GM18861 (cell line): ENCODE measurements around the gene TMEM129.

ENCODE experiments used
- ATAC-seq: cut with Tn5 transposase; IDR thresholded peaks from one replicate; pipeline ENCODE4 v1.9.1; 2021; ENCODE audit not compliant: unreplicated experiment

TMEM129 gene

DNA sequence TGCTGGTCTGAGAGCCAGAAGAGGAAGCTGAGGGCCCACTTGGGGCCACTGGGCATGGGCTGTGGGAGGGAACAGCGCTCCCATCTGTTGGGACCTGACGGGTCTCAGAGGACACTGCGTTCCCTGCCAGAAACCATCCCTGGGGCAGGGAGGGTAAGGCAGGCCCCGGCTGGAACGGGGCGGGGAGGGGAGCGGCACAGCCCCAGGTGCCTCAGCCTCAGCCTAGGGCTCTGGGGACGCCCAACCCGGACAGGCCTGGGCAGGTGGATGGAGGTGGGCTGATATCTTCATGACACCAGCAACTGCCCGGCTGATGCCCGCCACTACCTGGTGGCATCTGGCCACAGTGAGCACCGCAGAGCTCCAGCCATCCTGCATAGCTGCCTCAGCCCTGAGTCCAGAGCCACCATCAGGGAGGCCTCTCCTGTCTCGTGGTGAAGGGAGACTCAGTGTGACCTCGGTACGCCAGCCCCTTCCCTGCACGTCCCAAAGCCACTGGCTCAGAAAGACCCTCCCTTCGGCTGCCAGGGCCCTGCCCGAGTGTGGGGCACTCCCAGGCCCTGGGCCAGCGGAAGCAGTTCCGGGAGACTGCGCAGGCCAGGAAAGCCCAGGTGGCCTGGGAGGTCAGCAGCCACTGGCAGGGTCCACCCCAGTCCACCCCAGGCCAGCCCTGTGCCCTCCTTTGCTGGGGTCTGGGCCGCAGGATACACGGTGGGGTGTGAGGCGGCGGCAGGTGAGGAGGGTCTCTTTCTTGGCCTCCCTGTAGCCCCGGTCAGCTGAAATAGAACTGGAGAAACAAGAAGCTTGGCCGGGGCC, 37.4 kb upstream of the TMEM129 start:
- ATAC-seq: no peak

DNA sequence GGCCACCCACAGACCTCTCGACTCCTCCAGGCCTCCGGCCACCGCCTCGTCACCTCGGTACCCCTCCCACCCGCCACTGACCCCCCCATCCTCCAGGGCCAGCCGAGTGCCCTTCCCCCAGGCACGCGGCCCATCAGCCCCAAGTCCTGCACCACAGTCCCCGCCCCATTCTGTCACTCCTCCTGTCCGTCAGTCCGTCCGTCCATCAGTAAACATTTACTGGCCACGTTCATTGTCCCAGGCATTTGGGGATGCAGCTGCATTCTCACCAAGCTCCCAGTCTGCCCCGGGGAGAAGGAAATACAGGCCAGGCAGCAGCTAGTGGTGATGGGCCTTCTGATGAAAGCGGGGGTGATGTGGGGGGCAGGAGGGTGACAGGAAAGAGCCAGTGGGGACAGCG, 36.7 kb upstream of the TMEM129 start:
- no peak for ATAC-seq

DNA sequence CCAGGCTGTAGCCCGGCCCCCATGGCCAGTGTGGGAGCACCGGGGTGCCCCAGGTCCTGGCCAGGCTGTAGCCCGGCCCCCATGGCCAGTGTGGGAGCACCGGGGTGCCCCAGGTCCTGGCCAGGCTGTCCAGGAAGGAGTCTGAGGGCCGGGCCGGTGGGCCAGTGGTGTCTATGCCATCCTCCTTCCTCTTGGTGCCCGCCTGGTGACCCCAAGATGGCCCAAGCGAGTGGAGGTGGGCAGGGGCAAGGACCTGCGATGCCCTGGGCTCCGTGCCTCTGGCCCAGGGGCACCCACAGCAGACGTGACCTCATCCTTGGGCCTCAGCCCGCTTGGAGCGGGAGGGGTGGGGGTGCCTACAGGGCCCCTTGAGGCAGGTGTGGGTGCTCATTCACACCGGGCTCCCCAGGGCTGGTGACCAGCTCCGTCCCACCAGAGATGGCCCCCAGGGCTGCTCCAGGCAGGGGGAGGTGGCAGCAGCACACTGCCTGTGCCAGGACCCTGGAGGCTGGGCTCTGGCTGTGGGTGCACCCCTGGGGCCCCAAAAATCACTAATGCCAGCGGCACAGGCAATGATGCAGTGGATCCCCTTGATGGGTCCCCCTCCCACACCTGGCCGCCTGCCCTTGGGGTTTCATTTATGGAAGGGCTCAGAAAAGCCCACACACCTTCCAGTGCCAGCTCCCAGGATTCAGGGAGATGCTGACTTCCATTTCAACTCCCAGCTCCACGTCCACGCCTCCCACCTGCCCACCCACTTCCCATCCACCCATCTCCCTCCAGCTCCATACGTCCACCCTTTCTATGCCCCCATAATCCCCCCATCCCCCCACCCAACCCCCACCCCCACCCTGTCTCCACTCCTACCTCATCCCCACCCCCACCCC, 36.0 kb upstream of the TMEM129 start:
- no peak for ATAC-seq

DNA sequence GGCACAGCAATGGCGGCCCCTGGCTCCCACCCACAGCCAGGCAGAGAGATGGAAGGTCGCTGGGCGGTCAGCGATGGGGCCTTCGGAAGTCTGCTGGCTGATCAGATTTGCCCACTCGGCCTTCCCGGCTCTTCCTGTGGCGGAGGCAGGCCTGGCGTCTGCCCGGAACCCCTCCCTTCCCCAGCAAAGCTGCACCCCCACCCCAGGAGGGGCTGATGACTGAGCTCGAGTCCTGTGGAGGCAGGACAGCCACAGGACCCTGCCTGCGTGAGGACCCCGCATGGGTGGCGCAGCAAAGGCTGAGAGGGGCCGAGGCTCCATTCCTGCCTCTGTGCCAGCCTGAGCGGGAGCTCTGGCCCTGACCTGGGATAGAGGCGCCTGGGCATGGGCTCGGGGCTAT, 35.0 kb upstream of the TMEM129 start:
- no peak for ATAC-seq

DNA sequence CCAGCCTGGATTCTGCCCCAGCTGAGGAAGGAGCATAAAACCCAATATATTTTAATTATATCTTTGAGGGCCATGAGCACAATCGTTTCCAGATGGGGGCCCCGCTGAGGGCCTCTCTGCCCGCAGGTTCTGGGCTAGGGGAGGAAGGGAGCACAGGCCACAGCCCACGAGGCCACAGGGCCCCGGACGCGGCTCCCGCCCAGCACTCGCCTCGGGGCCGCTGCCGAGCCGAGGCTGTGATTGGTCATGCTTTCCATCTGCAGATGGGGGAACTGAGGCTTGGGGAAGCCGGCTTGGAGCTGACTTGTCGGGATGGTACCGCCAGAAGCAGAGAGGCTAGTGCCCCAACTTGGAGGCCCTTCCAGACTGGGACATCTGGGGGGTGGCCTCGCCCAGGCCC, 34.2 kb upstream of the TMEM129 start:
- ATAC-seq: no peak

DNA sequence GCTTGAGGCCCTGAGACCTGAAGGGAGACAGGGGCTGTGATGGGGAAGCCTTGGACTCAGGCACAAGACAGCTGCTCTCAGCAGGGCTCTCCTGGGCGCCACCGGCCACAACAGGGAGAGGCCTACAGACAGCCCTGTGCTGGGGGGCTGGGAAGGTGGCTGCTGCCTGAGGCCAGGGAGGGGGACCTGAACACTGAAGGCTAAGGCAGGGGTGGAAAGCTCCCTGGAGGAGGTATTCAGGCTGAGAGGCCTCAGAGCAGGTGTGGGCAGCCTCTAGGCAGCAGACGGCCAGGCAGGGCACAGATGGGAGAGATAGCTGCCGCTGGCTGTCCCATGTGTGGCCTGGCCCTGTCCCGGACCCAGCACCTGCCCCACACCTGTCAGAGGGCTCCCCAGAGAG, 33.2 kb upstream of the TMEM129 start:
- no peak for ATAC-seq

DNA sequence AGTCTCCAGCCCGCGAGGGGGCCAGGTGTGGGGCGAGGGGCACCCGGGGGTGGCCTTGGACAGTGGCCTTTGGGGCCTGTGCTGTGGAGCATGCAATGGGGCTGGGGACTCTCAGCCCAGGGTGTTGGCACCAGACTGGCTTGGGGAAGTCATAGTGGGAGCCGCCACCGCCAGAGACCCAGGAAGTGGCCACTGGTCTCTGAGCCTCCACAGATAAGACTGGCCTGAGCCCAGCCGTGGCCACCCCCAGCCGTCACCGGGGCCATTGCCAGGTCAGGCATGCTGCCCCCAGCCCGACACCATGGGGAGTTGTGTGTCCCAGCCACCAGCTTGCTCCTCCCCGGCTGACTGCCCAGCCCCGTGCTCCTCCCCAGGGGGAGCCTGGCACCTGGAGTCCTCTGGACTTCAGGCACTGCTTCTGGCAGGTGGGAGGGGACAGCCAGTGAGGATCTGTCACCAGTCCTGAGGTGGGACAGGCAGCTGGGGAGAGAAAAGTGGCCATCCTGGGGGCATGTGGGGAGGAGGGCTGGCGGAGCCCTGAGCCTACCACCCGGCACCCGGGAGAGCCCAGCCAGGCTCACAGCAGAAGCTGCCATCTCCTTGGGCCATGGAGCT, 32.7 kb upstream of the TMEM129 start:
- ATAC-seq: no peak

DNA sequence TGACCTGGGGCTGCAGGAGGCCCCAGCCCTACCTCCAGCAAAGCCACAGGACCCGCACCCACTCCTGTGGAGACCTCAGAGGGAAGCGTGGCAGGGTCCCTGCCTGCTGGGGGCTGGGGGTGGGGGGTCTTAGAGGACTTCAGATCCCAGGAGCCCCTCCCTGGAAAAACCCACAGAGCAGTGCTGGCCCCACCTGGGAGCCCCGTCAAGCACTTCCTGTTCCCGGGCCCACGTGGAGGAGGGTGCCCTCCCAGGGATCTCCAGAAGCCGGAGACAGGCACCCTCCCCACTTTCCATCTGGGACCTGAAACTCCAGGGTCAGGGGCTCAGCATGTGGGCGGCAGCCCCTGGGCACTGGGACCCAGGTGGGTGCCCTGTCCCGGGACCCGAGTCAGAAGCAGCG, 32.2 kb upstream of the TMEM129 start:
- ATAC-seq: no peak

DNA sequence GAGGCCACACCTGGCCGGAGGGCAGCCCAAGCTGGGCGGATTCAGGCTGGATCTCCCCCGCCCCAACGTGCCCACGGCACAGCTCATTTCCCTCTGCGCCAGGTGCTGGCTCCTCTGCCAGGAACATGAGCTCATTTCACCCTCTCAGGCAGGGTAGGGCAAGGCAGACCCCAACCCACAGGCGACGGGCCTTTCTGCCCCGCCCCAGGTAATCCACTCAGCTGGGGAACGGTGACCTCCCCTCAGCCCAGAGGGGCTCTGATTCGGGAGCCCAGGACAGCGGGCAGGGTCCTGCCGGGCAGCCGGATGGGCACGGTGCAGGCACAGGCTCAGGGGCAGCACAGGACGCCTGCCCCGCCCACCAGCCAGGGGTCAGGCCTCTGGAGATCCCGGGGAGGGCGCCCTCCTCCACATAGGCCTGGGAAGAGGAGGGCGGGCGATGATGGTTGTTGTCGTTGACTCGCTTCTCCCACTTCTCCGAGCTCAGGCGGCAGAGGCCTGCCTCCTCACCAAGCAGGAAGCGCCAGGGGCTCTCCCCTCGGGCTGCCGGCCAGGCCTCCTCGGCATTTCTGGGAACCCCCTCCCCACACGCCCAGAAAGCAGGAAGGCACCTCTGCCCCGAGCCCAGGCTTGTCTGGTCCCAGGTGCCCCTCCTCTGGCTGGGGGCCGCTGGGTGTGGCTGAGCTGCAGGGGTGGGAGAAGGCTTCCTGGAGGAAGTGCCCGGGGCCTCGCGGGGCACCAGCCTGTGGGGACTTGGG, 31.3 kb upstream of the TMEM129 start:
- no peak for ATAC-seq

DNA sequence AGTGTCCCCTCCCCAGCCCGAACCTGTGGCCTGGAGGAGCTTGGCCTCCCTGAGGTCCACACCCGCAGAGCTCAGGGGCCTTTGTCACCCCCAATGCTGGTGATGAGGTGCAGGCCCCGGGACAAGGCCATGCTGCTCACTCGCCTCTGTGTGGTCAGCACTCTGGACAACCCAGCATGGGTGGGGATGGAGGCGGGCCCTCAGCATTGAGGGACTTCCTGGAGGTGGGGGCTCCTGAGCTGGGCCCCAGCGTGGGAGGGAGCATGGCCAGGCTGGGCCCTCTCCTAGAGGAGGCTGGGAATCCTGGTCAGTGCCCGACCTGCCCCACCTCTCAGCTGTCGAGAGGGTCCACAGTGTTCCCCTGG, 30.8 kb upstream of the TMEM129 start:
- no peak for ATAC-seq

DNA sequence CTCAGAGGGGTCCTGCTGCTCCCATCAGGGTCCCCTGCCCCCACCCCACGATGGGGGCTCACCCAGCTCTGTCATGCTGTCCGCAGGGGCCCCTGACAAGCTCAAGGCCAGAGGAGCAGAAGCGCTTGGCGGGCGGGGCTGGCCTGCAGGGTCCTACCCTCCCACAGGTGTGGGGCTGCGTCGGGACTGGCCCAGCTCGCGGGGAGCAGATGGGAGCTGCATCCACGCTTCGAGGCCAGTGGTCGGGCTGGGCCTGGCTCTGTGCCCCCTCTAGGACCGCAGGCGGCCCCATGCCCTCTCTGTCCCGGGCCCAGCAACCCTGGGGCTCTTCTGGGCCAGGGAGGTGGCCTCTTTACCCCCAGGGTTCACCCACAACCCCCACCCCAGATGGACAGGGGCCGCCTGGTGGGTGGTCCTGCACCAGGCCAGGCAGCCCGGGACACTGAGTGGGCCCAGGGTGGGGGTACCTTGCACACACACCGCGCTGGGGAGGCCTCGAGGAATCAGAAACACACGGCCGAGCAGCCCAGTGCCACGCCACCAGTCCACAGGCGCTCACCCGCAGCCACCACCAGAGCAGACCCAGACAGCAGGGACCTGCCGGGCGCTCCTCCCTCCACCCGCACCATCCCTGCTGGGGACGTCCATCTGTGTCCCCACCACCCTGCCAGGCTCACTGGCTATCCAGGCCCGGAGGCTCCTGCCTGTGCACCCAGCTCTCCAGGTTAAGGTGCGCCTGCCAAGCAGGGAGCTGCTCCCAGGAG, 30.2 kb upstream of the TMEM129 start:
- ATAC-seq: no peak

DNA sequence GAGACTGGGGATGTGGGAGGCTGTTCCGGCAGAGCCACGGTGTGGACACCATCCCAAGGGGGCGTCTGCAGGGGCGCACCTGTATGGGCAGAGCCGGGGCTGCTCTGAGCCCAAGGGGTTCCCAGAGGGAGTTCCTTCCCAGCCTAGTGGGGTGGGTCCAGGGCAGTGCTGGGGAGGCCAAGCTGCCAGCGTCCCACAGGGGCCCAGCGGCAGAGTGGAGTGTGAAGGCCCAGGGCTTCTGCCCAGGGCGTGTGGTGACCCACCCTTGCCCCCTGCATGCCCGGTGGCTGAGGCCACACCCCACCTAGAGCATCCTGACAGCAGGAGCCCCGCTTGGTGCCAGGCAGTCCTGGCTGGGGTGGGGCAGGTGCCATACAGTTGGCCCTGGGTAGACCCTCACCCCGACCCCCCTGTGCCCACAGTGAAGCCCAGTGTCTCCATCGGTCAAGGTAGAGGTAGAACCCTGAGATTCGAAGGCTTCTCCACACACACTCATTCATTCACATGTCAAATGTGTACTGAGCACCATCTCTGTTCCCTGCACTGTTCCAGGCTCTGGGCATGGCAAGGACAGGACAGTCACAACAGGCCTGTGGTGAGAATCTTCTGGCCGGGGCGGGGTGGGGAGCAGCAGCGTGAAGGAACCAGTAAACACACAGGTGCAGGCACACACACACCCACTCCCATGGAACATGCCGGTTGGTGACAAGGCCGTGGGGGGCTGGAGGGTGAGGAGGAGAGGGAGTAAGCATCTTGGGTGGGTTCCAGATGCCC, 29.4 kb upstream of the TMEM129 start:
- no peak for ATAC-seq

DNA sequence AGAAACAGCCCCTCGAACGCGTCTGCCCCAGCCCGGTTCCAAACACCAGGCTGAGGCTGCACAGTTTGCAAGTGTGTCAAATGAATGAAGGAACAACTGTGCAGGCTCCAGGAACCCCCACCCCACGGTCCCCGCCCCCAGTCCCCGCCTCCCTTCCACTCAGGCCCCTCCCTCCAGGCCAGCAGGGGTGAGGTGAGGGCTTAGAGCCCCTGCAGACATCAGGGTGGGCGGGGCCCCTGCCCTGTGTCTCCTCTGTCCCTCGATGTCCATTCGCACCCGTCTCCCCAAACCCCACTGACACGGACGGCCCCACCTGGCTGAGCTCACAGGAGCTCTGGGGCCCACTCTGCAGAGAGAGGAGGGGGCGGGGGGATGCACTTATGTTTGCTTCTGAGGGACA, 28.7 kb upstream of the TMEM129 start:
- no peak for ATAC-seq

DNA sequence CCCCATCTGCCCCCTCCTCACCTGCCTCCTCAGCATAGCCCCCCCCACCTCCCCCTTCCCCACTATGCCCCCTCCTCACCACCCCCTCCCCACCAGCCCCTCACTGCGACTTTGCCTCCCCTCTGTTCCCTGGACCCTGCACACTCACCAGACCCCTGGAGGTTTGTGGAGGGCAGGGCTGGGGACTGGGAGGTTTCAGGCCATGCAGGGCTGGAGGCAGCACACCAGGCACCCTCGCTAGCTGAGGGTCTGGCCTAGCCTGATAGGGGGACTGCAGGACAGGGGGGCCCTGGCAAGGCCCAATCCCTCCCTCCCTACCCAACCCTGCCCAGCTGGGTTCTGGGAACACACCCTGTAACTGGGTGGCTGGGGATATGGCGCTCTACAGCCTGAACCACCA, 28.2 kb upstream of the TMEM129 start:
- ATAC-seq: no peak

DNA sequence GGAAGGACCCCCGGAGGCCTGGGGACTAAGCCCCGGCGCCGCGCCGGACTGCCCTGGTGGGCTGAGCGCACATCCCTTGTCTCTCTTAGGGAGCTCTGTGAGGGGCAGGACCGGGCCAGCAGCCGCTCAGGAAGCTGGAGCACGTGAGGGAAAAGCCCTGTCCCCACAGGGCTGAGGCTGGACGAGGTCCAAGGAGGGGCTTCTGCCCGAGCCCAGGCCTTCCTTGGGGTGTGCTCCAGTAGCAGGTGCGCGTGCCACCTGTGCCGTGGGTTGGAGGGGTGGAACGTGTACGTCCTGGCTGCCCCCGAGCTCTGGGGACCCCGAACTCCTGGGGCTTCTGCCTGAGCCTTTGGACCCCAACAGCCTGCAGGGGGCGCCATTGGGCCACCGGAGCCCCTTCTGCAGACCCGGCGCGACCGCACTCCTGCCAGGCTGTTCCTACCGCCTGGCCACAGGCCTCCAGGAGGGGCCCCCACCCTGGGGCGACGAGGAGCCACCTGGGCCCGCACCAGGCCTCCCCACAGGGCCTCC, 27.4 kb upstream of the TMEM129 start:
- ATAC-seq: no peak

DNA sequence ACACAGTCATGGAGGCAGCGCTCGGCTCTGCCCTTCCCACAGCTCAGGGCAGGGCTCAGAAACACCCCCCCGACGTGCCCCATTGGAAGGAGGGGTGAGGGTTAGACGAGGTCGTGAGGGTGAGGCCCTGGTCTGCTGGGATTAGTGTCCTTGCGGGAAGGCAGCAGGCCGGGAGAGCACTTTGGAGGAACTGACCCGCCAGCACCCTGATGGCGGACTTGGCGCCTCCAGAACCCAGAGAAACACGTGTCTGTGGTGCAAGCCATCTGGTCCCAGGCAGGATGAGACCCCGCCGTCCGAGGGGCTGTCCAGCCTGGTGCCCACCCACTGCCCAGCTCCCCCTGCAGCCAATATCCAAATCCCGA, 26.5 kb upstream of the TMEM129 start:
- no peak for ATAC-seq

DNA sequence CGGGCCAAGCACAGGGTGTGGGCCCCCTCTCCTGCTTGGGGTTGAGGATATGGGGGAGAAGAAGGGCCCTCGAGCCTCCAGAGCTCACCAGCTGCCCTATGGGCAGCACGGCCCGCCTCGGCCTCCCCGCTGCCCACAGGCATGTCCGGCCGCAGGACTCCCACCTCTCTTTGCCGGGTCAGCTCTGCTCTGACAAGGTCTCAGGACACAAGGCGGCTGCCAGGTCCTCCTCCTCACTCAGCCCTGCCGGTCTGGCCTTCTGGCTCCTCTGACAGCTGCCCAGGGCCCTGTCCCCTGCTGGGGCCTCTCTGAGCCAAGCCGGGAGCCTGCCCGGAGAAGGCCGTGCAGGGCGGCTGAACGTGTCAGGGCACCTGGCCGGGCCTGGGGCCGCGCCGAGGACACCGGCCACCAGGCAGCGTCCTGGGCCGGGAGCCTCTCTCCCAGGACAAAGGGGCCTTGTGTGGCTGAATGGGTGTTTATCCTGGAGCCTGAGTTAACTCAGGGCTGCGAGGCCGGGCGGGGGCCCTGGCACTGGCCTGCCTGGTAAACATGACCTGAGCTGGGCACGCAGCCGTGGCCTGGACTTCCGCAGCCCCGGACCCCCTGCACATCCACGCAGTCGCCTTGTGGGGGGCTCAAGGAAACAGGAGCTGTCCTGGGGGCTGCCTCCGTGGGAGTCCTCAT, 25.9 kb upstream of the TMEM129 start:
- no peak for ATAC-seq

DNA sequence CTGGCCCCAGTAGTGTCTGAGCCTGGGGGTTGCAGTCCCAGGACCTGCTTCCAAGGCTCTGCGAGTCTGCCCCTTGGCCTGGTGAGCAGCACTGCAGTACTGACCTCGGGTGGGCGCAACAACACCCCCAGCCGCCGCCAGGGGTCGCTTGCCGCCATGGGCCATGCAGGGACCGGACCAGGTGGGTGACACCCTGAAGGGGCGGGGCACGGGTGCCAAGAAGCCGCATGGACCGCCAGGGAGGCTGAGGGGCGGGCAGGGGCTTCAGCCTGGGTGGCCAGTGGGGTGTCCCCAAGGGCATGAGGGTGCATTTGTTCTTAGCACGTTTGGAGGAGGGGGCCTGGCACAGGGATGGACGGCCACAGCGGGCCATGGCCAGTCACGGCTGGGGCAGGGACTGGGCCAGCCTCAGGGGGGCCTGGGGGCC, 25.2 kb upstream of the TMEM129 start:
- no peak for ATAC-seq

DNA sequence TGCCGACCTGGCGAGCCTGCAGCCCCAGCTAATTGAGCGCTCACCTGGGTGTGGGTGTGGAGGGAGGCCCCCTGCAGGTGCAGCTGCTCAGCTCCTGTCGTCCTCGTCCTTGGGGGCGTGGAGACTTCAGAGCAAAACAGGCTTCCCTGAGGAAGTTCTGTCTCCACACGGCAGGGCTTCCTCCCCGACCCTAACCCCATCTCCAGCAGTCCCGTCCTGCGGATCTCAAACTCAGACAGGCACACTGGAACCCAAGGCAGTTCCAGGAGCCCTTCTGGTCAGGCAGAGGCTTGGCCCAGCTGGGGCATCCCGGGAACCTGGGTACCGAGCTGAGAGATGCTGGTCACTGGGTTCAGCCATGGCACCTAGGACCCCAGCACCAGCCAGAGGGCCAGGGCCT, 24.6 kb upstream of the TMEM129 start:
- no peak for ATAC-seq
